GM21576 (cell line): ENCODE results near the gene IPO13.

Source experiments
- ATAC-seq: cut with Tn5 transposase; IDR thresholded peaks from one replicate; pipeline ENCODE4 v1.9.1; 2021; ENCODE audit warnings: mild to moderate bottlenecking, moderate library complexity; ENCODE audit not compliant: unreplicated experiment

IPO13 gene

DNA sequence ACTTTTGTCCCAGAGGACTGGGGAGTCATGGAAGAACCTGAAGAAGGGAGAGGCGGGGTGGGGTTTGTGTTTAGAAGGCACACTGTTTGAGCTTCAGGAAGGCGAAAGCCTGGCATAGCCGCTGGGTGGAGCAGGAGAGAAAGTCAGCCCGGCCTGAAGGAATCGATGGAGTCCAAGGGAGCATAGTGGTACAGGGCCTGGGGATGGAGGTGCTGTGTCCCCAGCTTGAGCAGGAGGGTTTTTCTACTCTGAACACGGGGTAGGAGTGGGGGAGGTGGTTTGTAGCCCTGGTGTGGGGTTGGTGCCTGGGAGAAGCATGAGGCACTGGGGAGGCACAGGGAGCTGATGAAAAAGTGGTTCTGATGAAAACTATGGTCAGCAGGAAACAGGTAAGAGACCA, 40.0 kb downstream of the IPO13 start:
- ATAC-seq, result no peak

DNA sequence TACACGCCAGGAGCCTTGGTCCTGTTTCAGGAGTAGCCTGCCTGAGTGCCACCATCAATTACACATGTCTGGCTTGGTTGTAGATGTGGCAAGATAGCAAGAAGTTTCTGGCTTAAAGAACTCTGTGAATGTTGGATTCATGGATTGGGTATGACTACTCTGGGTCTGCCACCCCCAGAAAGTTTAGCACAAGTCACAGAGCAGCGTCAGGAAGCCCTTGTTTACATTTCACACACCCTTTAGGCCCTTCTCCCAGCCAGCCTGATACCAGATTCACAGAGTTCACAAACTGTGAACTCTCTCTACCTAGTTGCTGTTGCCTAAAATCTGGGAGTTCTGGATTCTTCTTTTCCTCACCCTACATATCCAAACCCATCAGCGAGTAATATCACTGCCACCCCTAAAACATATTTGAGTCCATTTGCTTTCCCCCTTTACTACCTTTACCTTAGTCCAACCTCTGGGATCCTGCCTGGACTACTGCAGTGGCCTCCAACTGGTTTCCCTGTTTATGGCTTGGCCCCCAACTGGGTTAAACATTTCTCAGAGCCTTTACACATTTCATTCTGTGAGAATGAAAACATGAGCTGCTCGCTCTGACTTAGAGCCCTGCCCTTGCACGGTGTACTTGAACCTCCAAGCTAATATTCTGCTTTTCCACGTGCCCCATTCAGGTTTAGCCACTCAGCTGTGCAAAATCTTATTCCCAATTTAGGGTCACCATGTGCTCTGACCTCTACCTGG, 40.6 kb downstream of the IPO13 start:
- ATAC-seq, result no peak

DNA sequence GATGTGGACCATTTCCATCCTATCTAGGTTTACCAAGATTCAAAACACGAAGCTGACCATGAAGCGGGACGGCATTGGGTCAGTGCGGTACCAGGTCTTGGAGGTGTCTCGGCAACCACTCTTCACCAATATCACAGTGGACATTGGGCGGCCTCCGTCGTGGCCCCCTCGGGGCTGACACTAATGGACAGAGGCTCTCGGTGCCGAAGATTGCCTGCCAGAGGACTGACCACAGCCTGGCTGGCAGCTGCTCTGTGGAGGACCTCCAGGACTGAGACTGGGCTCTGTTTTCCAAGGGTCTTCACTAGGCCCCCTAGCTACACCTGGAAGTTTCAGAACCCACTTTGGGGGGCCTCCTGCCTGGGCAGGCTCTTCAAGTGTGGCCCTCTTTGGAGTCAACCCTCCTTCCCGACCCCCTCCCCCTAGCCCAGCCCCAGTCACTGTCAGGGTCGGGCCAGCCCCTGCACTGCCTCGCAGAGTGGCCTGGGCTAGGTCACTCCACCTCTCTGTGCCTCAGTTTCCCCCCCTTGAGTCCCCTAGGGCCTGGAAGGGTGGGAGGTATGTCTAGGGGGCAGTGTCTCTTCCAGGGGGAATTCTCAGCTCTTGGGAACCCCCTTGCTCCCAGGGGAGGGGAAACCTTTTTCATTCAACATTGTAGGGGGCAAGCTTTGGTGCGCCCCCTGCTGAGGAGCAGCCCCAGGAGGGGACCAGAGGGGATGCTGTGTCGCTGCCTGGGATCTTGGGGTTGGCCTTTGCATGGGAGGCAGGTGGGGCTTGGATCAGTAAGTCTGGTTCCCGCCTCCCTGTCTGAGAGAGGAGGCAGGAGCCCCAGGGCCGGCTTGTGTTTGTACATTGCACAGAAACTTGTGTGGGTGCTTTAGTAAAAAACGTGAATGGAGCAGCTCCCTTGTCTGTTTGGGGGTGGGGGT, 43.8 kb downstream of the IPO13 start:
- ATAC-seq, result no peak

DNA sequence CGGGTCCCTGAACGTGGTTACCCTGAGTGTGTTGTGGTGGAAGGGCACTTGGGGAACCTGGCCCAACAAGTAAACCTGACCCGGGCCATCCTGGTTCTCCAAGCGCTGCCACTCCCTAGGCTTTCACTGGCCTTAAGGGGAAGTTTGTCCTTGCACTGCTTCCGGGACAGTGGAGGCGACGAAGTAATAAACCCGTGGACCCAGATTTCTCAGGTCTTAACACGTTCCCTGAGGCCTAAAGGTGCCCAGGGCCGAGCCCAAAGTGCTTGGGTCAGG, 44.4 kb downstream of the IPO13 start:
- ATAC-seq, result no peak

DNA sequence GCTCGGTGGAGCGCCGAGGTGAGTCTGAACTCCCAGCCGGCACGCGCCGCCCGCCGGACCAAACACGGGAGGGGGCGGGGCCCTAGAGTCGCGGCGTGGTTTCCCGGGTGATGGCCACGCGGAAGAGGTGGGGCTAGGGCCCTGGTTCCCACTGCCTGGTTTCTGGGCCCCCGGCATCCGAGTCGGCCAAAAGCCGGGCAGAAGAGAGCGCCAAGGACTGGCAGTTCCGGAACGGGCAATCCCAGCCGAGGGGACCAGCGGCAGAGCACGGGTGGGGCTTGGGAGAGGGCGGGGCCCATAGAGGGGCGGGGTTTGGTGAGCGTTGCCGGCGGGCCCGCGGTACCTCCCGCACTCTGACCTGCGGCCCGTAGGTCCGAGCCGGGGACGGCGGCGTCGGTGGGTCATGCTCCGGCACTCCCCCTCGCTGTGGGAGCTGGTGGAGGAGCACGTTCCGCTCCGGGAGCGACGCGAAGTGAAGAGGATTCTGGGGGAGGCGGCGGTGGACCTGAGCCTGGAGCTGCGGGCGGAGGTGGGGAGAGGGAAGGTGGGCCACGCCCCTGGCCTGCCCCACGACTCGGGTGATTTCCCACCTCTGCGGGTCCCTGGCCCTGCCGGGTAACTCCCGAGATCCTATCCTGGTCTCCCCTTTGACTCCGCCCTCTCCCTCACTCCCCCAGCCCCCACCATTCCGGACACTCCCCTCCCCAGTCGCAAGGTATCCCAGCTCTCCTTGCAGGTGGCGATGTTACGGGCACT, 44.9 kb downstream of the IPO13 start, which contains the start of gene CCDC24:
CCDC24 (plus strand) TSS at position 124 of the 756 bp plus-strand sequence; CDS start at position 404, 280 bp downstream.
- peak; percentile 62 for ATAC-seq

DNA sequence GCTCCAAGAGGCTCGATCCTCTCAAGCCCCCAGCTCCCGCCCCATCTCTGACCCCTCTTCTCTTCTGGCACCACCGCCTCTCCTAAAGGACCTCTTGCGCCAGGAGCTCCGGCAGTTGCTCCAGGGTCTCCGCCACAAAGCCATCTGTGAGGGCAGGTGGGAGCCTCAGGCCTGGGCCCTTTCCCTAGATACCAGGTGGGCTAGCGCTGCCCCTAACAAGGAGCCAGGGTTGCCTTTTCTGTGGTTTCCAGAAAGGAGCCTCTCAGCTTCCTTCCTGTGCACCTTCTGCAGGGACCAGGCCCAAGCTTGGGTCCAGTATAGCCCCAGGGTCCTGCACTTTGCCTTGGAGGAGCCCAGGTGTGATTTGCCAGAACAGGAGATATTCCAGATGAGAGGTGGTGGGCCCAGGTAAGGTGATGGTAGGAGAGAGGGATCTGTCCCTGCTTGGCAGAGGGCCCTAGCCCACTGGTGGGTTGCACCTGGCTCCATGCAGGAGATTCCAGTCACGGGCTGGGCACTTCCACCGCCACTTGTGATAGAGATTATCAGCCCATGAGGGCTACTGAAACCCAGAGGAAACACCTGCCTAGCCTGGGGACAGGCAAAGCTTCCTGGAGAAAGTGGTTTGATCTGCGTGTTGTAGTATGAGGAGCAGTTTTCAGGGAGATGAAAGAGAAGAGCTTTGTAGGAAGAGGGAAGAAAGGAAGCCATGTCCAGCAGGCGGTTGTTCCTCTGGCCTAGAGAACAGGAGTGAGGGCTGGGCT, 45.7 kb downstream of the IPO13 start:
- no peak for ATAC-seq

DNA sequence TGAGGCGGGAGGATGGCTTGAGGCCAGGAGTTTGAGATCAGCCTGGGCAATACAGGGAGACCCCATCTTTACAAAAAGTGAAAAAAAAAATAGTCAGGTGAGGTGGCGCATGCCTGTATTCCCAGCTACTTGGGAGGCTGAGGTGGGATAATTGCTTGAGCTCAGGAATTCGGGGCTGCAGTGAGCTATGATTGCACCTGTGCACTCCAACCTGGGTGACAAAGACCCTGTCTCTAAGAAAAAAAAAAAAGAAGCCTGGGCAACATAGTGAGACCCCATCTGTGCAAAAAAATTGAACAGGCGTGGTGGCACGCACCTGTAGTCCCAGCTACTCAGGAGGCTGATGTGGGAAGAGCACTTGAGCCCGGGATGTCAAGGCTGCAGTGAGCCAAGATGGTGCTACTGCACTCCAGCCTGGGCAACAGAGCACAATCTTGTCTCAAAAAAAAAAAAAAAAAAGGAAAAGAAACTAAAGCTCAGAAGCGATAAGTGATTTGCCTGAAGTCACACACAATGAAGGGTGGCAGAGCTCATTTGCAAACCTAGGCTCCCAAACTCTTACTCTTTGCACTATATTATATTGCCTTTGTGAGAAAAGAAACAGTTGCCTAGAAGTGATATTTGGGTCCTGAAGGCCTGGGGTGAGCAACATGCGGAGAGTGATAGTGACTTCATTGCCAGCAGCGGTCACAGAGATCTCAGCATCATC, 46.6 kb downstream of the IPO13 start:
- no peak for ATAC-seq

DNA sequence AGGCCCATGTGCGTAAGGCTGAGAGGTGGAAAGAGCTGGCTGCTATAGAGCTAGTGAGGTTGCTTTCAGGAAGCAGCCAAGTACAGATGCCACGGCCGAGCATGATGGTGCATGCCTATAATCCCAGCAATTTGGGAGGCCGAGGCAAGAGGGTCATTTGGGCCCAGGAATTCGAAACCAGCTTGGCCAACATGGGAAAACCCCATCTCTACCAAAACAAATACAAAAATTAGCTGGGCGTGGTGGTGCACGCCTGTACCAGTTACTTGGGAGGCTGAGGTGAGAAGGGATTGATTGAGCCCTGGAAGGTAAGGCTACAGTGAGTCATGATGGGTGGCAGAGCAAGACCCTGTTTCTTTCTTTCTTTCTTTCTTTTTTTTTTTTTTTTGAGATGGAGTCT, 47.3 kb downstream of the IPO13 start:
- ATAC-seq, result no peak

DNA sequence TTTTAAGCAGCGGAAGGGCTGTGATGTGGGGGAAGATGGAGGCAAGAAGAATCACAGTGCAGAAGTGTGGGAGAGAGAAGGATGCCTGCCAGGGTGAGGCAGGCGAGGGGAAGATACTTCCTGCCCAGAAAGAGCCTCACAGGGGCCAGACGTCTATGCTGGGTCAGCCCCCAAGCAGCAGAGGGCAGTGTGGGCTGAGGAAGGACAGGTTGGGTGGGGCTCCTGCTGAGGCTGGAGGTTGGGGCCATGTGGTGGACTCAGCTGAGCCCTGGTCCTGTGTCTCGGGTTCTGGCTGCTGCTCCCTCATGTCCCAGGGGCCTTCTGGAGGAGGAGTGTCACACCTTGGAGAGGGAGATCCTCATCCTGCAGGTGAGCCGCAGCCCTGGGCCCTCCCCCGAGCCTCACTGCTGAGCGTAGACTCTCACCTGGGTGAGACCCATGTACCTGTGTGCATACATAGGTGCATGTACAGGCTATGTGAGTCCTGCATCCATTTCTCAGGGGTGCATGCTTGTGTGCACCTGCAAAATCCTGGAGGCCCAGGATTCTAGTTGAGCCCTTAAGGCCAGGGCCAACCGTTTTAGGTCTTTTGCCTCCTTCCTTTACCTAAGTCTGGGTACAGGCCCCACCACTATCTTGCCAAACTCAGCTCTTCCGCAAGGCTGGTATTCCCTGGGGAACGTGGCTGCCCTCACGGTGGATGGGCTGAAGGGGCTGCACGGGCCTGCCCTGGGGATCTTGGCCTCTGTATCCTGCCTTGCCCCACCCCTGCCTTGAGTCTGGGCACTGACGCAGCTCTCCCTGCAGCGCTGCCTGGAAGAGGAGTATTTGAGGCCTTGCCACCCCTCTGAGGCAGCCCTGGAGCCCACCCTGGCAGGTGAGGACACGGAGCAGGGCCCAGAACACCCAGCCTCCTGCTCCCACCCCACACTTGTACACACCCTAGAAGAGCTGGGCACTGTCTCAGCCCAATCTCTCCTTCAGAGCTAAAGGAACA, 48.3 kb downstream of the IPO13 start:
- no peak for ATAC-seq

DNA sequence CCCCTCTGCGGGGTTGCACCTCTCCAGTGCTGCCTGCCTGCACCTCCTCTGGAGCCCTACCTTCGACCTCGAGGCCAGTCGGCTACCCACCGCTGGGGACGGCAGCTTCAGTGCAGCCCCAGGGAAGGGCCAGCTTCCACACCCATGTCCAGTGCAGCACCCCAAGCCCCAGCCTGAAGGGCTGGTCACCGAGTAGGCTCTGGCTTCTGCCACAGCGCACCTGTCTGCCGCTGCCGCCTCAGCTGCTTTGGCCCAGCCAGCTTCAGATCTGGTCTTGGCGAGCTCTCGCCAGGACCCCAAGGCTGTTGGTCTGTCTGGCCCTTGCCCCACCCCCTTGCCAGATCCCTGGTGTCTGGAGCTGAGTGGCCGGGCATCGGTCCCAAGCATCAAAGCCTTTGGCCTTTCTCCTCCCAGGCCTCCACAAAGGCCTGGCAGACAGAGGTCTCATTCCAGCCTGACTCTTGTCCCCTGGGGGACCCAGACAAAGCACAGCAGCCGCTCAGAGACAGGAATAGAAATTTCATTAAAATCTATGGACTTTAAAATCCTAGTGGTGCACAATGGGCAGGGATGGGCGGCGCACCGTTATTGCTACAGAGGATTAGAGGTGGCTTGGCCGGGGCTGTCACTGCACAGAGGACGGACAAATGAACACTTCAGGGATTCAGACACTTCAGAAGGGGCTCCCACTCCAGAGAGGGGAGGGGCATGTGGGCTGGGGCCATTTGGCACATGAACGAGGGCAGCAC, 49.4 kb downstream of the IPO13 start:
- no peak for ATAC-seq

DNA sequence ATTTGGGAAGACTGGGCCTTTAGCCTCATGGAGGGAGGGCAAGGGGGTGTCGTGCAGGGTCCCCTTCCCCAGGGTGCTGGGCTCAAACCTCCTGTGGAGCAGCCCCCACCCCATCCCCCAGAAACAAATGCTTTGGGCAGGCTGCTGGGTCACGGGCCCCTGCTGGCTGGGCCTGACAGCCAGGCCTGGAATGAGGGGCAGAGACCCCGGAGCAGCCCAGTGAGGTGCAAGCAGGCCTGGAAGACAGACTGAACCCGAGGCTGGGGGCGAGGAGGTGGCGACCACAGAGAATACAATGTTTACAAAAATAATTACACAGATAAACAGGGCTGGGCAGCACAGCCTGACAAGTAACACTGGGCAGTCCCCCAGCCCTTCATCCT, 50.0 kb downstream of the IPO13 start:
- no peak for ATAC-seq

DNA sequence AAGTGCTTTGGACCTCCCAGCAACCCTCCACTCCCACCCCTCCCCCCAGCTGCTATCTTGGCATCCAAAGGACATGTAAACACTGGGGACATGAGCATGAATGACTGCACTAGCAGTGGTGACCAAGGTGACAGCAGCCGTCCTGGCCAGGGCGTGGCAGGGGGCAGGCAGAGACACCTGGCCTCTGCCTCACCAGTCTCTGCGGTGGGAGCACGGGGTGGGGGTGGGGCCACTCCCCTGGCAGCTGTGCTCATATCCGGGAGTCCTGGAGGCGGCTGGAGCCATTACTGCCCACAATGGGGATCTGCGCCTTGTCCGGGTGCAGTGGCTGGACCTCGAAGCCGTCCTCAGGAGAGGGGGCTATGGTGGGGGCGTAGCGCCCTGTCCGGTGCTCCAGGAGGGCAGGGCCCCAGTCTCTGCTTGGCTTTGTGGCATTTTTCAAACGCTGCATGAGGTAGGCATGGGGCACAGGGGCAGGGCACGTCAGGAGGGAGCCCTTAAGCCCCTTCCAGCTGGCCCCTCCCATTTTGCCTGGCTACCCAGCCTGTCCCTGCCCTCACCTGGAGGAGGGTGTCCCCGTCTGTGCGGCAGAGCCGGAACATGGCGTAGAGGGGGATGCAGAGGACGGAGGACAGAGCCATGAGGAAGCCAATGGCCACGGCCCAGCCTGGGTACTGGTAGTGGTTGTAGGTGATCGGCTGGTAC, 50.7 kb downstream of the IPO13 start:
- no peak for ATAC-seq

DNA sequence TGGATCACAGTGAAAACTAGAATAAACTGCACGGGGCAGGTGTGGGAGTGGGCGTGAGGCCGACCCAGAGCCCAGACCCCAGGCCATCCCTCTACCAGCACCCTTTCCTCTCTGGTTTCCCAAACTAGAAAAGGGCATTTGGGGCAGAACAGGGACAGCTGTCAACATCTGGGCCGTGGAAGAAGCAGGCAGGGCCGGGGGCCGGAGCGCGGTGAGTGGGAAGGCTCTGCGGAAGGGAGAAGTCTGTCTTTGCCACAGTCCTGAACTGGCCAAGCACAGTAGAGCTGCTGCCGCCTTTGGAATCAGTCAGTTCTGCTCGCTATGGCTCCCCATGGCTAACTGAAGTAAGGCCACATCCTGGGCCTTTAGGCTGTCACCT, 51.2 kb downstream of the IPO13 start:
- ATAC-seq, result no peak

DNA sequence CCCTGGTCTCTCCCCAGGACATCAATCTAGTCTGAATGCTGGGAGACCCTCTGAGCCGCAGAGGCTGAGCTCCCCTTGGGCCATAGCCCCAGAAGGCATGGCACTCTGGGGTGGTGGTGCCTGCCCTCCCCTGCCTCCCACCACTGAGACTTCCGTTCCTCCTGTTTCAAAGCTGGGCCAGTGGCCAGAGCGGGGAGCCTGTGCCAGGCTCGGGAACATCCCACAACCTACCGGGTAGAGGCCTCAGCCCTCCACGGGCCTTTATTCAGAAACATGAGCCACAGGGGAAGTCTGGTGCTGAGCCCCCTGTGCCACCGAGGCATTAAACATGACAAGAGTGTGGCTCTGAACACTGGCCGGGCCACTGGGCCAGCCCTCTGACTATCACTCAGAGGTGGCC, 52.7 kb downstream of the IPO13 start:
- ATAC-seq, result no peak

DNA sequence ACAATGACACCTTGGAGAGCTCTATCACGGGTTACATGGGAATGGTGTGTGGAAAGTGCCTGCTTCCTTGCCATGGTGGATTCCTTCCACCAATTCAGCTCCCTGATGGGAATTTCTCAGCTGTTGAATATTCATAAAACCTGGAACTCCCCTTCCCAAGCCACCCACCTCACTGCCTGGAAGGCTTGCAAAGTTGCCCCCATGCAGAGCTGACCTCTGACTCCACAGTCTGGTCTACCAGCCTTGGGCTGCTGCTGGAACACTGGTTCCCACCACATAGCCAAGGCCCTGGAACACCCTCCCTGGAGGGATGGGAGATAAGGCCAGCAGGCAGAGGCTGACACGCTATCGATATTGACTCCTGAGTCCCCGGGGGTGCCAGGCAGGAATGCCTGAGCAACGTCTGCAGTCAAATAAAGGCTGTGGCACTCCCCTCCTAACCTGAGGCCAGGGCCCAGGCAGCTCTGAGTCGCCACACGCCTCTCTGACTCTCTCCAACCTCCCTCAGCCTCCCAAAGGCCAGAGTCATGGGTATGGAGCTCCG, 53.4 kb downstream of the IPO13 start:
- ATAC-seq, result no peak

DNA sequence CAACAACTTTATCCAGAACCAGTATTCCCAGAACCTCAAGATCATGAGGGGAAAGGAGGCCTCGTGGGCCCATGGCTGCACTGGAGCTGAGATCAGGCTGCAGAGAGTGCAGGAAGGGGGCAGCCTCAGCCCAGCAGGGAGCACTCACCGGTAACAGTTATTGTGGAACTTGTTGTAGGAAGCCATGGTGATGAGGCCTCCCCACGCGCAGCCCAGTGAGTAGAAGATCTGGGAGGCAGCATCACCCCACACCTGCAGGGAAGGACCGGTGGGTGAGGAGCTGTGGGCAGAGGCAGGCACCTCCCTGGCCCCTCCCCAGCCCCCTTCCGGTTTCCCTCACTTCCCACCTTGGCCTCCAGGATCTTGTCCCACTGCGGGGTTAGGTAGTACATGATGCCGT, 55.4 kb downstream of the IPO13 start:
- no peak for ATAC-seq

DNA sequence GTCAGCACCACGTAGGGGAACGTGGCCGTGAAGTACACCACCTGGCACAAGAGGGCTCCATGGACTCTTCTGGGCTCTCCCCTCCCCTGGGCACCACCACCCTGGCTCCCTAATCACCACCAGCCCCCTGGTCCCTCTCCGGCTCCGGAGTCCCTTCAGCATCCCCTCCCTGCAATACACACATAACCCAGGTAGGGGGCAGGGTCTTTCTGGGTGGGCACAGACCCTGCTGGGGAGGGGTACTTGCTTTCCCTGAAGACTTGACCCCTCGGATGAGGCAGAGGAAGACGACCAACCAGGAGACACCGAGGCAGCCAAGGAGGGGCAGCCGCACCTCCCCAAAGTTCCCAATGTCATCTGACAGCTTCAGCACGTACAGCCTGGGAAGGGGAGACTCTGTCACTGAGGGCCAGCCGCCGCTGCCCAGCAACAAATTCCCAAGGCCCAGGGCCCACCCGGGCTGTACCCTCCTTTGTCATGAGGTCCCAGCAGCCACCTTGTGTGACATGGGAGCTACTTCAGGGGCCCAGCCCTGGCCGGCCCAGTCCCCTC, 55.9 kb downstream of the IPO13 start:
- ATAC-seq, result no peak
